ENCODE measurements around the gene SYNDIG1.

DNA sequence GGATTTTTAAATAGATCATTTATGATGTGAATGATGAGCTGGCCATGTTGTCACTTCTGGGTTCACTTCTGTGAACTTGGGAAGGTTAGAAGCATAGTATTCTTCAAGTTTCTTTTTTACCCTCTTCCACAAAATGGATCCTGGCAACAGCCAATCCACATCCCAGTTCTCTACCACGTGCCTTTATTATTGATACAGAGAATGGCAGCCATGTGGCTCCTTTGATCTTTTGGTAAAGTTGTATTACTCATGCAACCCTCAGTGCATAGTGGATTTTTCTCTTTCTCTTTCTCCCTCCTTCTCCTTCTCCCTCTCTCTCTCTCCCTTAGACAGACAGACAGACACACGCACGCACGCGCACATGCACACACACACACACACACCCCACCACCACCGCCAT is 50.0 kb downstream of the SYNDIG1 start:
- TF ChIP-seq, protein P1, sequence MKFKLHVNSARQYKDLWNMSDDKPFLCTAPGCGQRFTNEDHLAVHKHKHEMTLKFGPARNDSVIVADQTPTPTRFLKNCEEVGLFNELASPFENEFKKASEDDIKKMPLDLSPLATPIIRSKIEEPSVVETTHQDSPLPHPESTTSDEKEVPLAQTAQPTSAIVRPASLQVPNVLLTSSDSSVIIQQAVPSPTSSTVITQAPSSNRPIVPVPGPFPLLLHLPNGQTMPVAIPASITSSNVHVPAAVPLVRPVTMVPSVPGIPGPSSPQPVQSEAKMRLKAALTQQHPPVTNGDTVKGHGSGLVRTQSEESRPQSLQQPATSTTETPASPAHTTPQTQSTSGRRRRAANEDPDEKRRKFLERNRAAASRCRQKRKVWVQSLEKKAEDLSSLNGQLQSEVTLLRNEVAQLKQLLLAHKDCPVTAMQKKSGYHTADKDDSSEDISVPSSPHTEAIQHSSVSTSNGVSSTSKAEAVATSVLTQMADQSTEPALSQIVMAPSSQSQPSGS (CRISPR knock-in tag; IDR thresholded peaks at IDR 0.05), result no peak
- TF ChIP-seq, protein P2, sequence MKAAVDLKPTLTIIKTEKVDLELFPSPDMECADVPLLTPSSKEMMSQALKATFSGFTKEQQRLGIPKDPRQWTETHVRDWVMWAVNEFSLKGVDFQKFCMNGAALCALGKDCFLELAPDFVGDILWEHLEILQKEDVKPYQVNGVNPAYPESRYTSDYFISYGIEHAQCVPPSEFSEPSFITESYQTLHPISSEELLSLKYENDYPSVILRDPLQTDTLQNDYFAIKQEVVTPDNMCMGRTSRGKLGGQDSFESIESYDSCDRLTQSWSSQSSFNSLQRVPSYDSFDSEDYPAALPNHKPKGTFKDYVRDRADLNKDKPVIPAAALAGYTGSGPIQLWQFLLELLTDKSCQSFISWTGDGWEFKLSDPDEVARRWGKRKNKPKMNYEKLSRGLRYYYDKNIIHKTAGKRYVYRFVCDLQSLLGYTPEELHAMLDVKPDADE (conservative IDR thresholded peaks at IDR 0.05; ENCODE audit: control insufficient read depth, low read depth, low read length), result no peak
